T-helper 2 cell treated with Interferon-gamma antibody and Interleukin-4, amounts not matched to agents 5 μg/mL and 100 μg/mL, for 36 hours (primary cell): ENCODE results near the gene SVOPL.
A peak's percentile ranks its signal among the peaks of the same experiment; 100 is the strongest.

Source experiments
- DNase-seq: peaks from one replicate; pipeline ENCODE4 v3.0.0; 2021; ENCODE audit warnings: low spot score
- H3K27ac Mint-ChIP-seq: one replicate; pipeline ENCODE4 v1.8.0; 2021; ENCODE audit warnings: mild to moderate bottlenecking, mixed read lengths
- H3K27me3 Mint-ChIP-seq: one replicate; pipeline ENCODE4 v1.8.0; 2021; ENCODE audit warnings: low read depth, mixed read lengths
- H3K36me3 Mint-ChIP-seq: one replicate; pipeline ENCODE4 v1.8.0; 2021; ENCODE audit warnings: low read depth, mixed read lengths
- H3K4me1 Mint-ChIP-seq: one replicate; pipeline ENCODE4 v1.8.0; 2021; ENCODE audit warnings: low read depth, mixed read lengths
- H3K4me3 Mint-ChIP-seq: one replicate; pipeline ENCODE4 v1.8.0; 2022; ENCODE audit warnings: mild to moderate bottlenecking, moderate library complexity, mixed read lengths
- H3K9me3 Mint-ChIP-seq: one replicate; pipeline ENCODE4 v1.8.0; 2021; ENCODE audit warnings: mixed read lengths

The SVOPL gene

GRCh38 chr7:138625849-138626230, 75.3 kb downstream of the SVOPL start:
- Mint-ChIP-seq H3K4me3 (peak overlapping the region; percentile 66), H3K4me1 (peaks cover 40% of the 10 kb centered on the region), H3K27me3 (peaks cover 17% of the 10 kb centered on the region), H3K36me3 (peaks cover 3% of the 10 kb centered on the region), H3K9me3 (no peaks in the 10 kb centered on the region), H3K27ac (peak overlapping the region; percentile 90)
- peak; percentile 12 for DNase-seq

DNA sequence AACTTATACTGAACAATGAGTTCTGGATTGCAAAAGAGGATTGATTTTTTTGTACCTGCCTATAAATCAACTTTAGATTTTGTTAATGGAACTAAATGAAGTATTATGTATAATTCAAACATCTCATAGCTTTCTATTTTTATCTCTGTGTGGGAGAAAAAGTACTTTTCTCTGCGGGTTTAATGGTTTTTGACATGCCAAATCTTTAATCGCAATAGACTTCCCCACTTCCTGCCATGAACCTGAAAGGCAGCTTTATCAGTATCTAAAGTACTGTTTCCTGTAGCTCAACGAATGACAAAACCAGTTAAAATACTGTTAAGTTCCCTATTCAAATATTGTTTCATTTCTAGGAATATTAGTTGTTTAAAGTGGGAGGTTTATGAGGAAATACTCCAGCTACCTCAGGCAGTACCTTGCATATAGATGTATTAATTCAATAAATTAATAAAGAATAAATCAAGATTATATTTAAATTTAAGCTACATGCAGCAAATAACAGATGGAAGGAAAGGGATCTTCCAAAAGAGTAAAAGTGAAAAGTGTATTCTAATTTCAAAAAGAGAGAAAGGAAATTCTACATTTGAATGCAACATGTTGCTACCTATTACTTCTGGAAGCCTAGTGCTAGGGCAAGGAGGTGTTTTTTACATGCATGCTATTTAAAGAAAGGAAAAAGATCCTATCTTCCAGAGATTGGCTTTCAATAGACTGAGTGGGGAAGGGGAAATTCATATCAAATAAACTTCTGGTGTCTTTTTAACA, 75.9 kb downstream of the SVOPL start:
- DNase-seq: peak; percentile 25
- Mint-ChIP-seq H3K4me1 (peaks cover 39% of the 10 kb centered on the region), H3K27ac (peak overlapping the region; percentile 90), H3K27me3 (peaks cover 19% of the 10 kb centered on the region), H3K36me3 (peaks cover 3% of the 10 kb centered on the region), H3K4me3 (peak overlapping the region; percentile 66), H3K9me3 (no peaks in the 10 kb centered on the region)

GRCh38 chr7:138622841-138623240, 78.3 kb downstream of the SVOPL start:
- Mint-ChIP-seq H3K4me1 (peaks cover 34% of the 10 kb centered on the region), H3K36me3 (peaks cover 3% of the 10 kb centered on the region), H3K27ac (no peak overlapping the region), H3K9me3 (no peaks in the 10 kb centered on the region), H3K27me3 (peaks cover 18% of the 10 kb centered on the region), H3K4me3 (no peak overlapping the region)
- no peak for DNase-seq

GRCh38 chr7:138618933-138619332, 82.2 kb downstream of the SVOPL start:
- no peak overlapping the region for H3K27ac Mint-ChIP-seq
- DNase-seq: no peak
- H3K36me3 Mint-ChIP-seq: no peaks in the 10 kb centered on the region
- H3K4me1 Mint-ChIP-seq: peaks cover 5% of the 10 kb centered on the region
- H3K4me3 Mint-ChIP-seq: no peak overlapping the region
- no peaks in the 10 kb centered on the region for H3K9me3 Mint-ChIP-seq
- H3K27me3 Mint-ChIP-seq: peaks cover 14% of the 10 kb centered on the region

- no peak for DNase-seq
- Mint-ChIP-seq H3K36me3 (no peaks in the 10 kb centered on the region), H3K9me3 (no peaks in the 10 kb centered on the region), H3K27ac (no peak overlapping the region), H3K27me3 (peaks cover 13% of the 10 kb centered on the region), H3K4me3 (no peak overlapping the region), H3K4me1 (peaks cover 5% of the 10 kb centered on the region)
Observed at GRCh38 chr7:138618506-138618905, 82.7 kb downstream of the SVOPL start.

DNA sequence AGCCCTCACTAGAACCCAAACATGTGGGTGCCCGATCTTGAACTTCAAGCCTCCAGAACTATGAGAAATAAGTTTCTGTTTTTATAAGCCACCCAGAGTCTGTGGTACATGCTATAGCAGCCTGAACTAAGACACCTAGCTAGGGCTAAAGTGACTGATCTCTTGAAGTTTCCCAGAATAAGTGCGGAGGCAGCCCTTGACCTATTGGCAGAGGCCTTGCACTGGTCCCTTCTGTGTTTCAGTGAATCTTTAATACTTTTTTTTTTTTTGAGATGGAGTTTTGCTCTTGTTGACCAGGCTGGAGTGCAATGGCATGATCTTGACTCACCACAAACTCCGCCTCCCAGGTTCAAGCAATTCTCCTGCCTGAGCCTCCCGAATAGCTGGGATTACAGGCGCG, 85.1 kb downstream of the SVOPL start:
- H3K27ac Mint-ChIP-seq: no peak overlapping the region
- DNase-seq: no peak
- H3K27me3 Mint-ChIP-seq: peaks cover 9% of the 10 kb centered on the region
- H3K36me3 Mint-ChIP-seq: no peaks in the 10 kb centered on the region
- no peak overlapping the region for H3K4me3 Mint-ChIP-seq
- H3K9me3 Mint-ChIP-seq: no peaks in the 10 kb centered on the region
- peaks cover 3% of the 10 kb centered on the region for H3K4me1 Mint-ChIP-seq

DNA sequence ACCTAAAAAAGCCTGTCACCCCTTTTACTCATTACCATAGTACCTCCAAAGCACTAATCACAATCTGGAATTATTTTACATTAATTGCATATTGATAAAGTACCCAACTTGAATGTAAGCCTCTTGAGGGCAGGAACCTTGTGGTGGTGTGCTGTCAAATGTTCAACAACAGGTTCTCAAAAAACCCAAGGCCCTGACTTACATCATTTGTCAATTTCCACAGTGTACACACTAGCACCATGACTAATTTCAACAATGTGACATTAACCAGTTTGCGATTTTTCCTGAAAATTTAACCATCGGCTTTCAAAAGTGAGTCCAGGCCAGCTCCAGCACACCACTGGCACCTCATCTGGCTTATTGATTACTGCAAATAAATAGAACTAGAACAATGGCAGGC, 87.5 kb downstream of the SVOPL start:
- no peak for DNase-seq
- Mint-ChIP-seq H3K4me1 (peaks cover 7% of the 10 kb centered on the region), H3K9me3 (no peaks in the 10 kb centered on the region), H3K27me3 (peaks cover 9% of the 10 kb centered on the region), H3K36me3 (no peaks in the 10 kb centered on the region), H3K4me3 (no peak overlapping the region), H3K27ac (no peak overlapping the region)

GRCh38 chr7:138610671-138611170, 90.4 kb downstream of the SVOPL start:
- Mint-ChIP-seq H3K36me3 (peaks cover 2% of the 10 kb centered on the region), H3K9me3 (no peaks in the 10 kb centered on the region), H3K4me1 (peaks cover 13% of the 10 kb centered on the region)

DNA sequence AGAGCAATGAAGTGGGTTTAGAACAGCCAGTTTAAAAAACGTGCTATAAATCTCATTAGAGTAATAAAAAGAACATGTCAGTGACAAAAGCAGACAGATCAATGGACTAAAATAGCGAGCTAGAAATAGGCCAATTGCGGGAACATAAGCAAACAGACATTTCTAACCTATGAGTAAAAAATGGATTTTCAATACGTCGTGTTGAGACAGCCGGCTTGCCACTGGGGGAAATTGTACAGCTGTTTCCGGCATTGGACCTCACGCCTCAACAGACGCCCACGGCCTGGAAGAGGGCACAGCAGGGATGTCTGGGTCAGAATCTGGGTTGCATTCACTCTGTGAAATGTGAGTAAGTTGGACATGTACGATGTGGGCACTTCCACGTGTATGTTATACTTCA, 92.9 kb downstream of the SVOPL start:
- Mint-ChIP-seq H3K9me3 (no peaks in the 10 kb centered on the region), H3K4me3 (no peak overlapping the region), H3K4me1 (peaks cover 13% of the 10 kb centered on the region), H3K27me3 (peaks cover 9% of the 10 kb centered on the region), H3K36me3 (peaks cover 2% of the 10 kb centered on the region), H3K27ac (no peak overlapping the region)
- DNase-seq: peak; percentile 28

More at GRCh38 chr7:138610671-138611170, 90.4 kb downstream of the SVOPL start:
- Mint-ChIP-seq H3K4me3 (no peak overlapping the region), H3K27ac (no peak overlapping the region), H3K27me3 (peaks cover 9% of the 10 kb centered on the region)
- DNase-seq: no peak

GRCh38 chr7:138607216-138608126, 93.7 kb downstream of the SVOPL start:
- Mint-ChIP-seq H3K4me3 (no peak overlapping the region), H3K27ac (no peak overlapping the region)

DNA sequence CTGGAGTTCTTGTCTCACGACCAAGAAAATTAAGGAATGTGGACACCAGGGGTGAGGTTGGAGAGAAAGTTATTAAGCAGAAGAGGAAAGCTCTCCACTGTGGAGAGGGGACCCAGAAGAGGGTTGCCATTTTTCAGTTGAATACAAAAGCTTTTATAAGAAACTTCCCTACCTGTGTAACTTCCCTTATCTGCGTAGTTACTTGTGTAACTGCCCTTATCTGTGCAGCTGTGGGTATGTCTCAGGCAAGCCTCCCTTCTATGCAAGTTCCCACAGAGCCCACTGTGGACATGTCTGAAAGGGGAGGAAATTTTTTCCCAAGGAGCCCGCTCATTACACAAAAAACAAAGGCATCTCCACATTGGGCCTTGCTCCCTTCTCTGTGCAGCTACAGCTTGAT, 94.9 kb downstream of the SVOPL start:
- H3K36me3 Mint-ChIP-seq: peaks cover 2% of the 10 kb centered on the region
- DNase-seq: no peak
- peaks cover 10% of the 10 kb centered on the region for H3K27me3 Mint-ChIP-seq
- no peak overlapping the region for H3K4me3 Mint-ChIP-seq
- no peak overlapping the region for H3K27ac Mint-ChIP-seq
- peaks cover 17% of the 10 kb centered on the region for H3K4me1 Mint-ChIP-seq
- H3K9me3 Mint-ChIP-seq: no peaks in the 10 kb centered on the region

More at GRCh38 chr7:138607216-138608126, 93.7 kb downstream of the SVOPL start:
- H3K9me3 Mint-ChIP-seq: no peaks in the 10 kb centered on the region
- peaks cover 9% of the 10 kb centered on the region for H3K27me3 Mint-ChIP-seq
- peaks cover 16% of the 10 kb centered on the region for H3K4me1 Mint-ChIP-seq
- no peak for DNase-seq
- H3K36me3 Mint-ChIP-seq: peaks cover 2% of the 10 kb centered on the region

GRCh38 chr7:138603549-138604318, 97.4 kb downstream of the SVOPL start:
- Mint-ChIP-seq H3K27ac (no peak overlapping the region), H3K27me3 (peaks cover 6% of the 10 kb centered on the region), H3K4me3 (no peak overlapping the region), H3K36me3 (peaks cover 2% of the 10 kb centered on the region), H3K9me3 (no peaks in the 10 kb centered on the region), H3K4me1 (peaks cover 12% of the 10 kb centered on the region)
- DNase-seq: no peak

DNA sequence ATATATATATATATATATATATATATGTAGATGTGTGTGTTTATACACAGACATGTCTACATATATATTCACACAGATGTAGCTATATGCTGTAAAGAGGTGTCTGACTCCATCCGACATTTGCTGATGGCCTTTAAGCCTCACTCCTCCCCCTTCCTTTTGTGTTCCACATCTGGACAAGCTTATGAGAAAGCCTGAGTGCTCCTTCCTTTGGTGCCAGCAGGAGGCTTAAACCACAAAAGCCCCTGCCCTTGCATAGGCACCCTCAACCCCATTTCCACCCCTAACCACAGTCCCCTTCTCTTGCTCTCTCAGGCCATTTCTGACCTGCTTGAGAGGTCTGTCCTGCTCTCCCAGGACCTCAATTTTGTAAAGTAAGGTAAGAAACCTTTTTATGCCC, 98.7 kb downstream of the SVOPL start:
- Mint-ChIP-seq H3K9me3 (no peaks in the 10 kb centered on the region), H3K36me3 (peaks cover 2% of the 10 kb centered on the region), H3K4me3 (no peak overlapping the region), H3K27me3 (peaks cover 2% of the 10 kb centered on the region), H3K27ac (no peak overlapping the region), H3K4me1 (peaks cover 8% of the 10 kb centered on the region)
- no peak for DNase-seq
